A549 (cell line): ENCODE measurements around the gene MRPS16.
A peak's percentile ranks its signal among the peaks of the same experiment; 100 is the strongest.

Experiments
- CHD2 ChIP-seq: fragments of 150-350 bp; IDR thresholded peaks from 2 replicates; pipeline ENCODE4 v1.6.1; 2014; ENCODE audit warnings: low read length; ENCODE audit not compliant: partially characterized antibody
- CHD4 ChIP-seq: fragments of 200-600 bp; sonication (generic); IDR thresholded peaks from 2 replicates; pipeline ENCODE4 v1.6.1; 2016; ENCODE audit warnings: antibody characterized with exemption, mild to moderate bottlenecking, borderline replicate concordance
- FOSL2 ChIP-seq, 2 experiments: fragments of 450-650 bp in 1 of 2; fragments of >200 bp in 1 of 2; sonication (Bioruptor Twin) in 1 of 2; formaldehyde crosslinking; IDR thresholded peaks; 2 replicates each; pipeline versions ENCODE4 v1.5.0 to v1.6.1; 2016 to 2020; ENCODE audit warnings: mild to moderate bottlenecking in 1 of 2, moderate library complexity in 1 of 2
- GATA3 ChIP-seq: IDR thresholded peaks from 2 replicates; pipeline ENCODE4 v1.6.1; 2012; ENCODE audit warnings: borderline replicate concordance
- JUN ChIP-seq, 2 experiments: fragments of >200 bp; sonication (Bioruptor Twin); formaldehyde crosslinking; IDR thresholded peaks; 2 replicates in 1 of 2; 3 replicates in 1 of 2; pipeline ENCODE4 v1.6.1; 2016 to 2017
- MAFK ChIP-seq: fragments of 450-650 bp; IDR thresholded peaks from 2 replicates; pipeline ENCODE4 v1.6.1; 2014; ENCODE audit not compliant: partially characterized antibody
- RAD21 ChIP-seq, 2 experiments: fragments of >200 bp in 1 of 2; sonication (Bioruptor Twin) in 1 of 2; formaldehyde crosslinking in 1 of 2; IDR thresholded peaks in 1 of 2; conservative IDR thresholded peaks in 1 of 2; 2 replicates in 1 of 2; 3 replicates in 1 of 2; pipeline ENCODE4 v1.6.1; 2012 to 2018; ENCODE audit warnings: inconsistent platforms in 1 of 2
- REST ChIP-seq: fragments of 200-600 bp; sonication (generic); IDR thresholded peaks from 2 replicates; pipeline ENCODE4 v1.6.1; 2016; ENCODE audit warnings: antibody characterized with exemption, mild to moderate bottlenecking, moderate library complexity
- RFX5 ChIP-seq: fragments of 450-650 bp; IDR thresholded peaks from 2 replicates; pipeline ENCODE4 v1.7.1; 2014; ENCODE audit warnings: antibody characterized with exemption, mild to moderate bottlenecking, moderate library complexity
- SREBF2 ChIP-seq: fragments of 450-650 bp; IDR thresholded peaks from 2 replicates; pipeline ENCODE4 v1.6.1; 2014; ENCODE audit warnings: mild to moderate bottlenecking, moderate library complexity
- ZNF302 ChIP-seq: fragments of 250-450 bp; sonication (Bioruptor Pico); IDR thresholded peaks from 2 replicates; pipeline ENCODE4 v1.9.0; 2021; ENCODE audit warnings: inconsistent platforms, mild to moderate bottlenecking, moderate library complexity
- TF ChIP-seq, protein P1 (sequence below): fragments of >200 bp; sonication (Bioruptor Twin); formaldehyde crosslinking; IDR thresholded peaks from 3 replicates; pipeline ENCODE4 v1.5.1; 2016
- TF ChIP-seq, protein P2 (sequence below): fragments of 450-650 bp; IDR thresholded peaks from 2 replicates; pipeline ENCODE4 v1.6.1; 2014; ENCODE audit warnings: antibody characterized with exemption

DNA sequence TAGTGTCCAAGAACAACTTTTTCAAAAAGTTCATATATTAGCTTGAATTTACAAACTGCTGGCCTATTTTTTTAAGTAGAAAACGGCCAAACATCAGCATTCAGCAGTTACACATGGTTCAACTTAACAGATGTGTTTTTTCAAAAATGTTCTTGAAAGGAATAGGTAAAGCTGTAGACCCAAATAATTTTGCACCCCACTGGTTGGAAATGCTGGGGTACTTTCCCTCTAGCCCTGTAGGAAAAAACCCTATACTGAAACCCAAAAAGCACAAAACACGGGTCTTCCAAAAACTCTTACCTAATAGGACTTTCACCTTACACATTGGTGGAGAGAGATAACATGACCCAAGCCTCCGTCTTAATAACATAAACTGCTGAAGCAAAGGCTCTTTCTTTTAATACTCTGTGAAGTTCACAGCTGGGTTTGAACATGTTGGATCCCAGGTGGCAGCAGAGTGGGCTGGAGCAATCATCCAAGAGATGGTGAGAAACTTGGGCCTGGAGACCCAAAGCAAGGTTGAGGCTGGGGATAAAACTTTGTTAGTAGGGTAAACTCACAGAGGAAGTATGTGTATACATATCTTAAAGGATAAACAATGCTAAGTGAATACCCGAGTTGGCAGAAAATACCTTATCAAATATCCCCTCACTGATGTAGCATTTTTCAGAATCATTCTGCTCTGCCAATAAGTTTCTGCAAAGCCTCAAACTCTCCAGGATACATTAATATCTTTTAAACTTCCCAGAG, 4.8 kb downstream of the MRPS16 start:
- TF ChIP-seq, protein P1, sequence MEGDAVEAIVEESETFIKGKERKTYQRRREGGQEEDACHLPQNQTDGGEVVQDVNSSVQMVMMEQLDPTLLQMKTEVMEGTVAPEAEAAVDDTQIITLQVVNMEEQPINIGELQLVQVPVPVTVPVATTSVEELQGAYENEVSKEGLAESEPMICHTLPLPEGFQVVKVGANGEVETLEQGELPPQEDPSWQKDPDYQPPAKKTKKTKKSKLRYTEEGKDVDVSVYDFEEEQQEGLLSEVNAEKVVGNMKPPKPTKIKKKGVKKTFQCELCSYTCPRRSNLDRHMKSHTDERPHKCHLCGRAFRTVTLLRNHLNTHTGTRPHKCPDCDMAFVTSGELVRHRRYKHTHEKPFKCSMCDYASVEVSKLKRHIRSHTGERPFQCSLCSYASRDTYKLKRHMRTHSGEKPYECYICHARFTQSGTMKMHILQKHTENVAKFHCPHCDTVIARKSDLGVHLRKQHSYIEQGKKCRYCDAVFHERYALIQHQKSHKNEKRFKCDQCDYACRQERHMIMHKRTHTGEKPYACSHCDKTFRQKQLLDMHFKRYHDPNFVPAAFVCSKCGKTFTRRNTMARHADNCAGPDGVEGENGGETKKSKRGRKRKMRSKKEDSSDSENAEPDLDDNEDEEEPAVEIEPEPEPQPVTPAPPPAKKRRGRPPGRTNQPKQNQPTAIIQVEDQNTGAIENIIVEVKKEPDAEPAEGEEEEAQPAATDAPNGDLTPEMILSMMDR = no peak
- TF ChIP-seq SREBF2 (no peak), FOSL2 (IDR thresholded peaks at IDR 0.05) (no peak), FOSL2 (CRISPR knock-in tag; IDR thresholded peaks at IDR 0.05) (no peak), REST (no peak), RAD21 (conservative IDR thresholded peaks at IDR 0.05 in 1 of 2, IDR thresholded peaks at IDR 0.05 in 1 of 2) (no peak), CHD4 (no peak), CHD2 (no peak), ZNF302 (no peak), MAFK (peak; percentile 70), RFX5 (no peak), JUN (IDR thresholded peaks at IDR 0.05) (no peak; a peak in 2 of 5 replicates), GATA3 (no peak)
- TF ChIP-seq, protein P2, sequence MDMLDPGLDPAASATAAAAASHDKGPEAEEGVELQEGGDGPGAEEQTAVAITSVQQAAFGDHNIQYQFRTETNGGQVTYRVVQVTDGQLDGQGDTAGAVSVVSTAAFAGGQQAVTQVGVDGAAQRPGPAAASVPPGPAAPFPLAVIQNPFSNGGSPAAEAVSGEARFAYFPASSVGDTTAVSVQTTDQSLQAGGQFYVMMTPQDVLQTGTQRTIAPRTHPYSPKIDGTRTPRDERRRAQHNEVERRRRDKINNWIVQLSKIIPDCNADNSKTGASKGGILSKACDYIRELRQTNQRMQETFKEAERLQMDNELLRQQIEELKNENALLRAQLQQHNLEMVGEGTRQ = no peak
